Measurements from ENCODE around the gene SPDYA. TPM values are rescaled to one million over a fixed set of nuclear protein-coding genes. Genes with fewer than 3 reads are reported as not detected.

The SPDYA gene
- total and polyA plus RNA-seq, 12 donors = 0.07 to 0.46 (median 0.27) TPM

- no peak overlapping the region for H3K27ac ChIP-seq
- no peaks in the 10 kb centered on the region for H3K9me3 ChIP-seq
- WGBS, 2 donors = 63 to 70% methylated on average over 3 of the region's 3 CpGs
- H3K4me1 ChIP-seq = peaks cover 11 to 98% (median 92%) of the 10 kb centered on the region in 9 donors
- no peak for TF ChIP-seq CTCF (IDR thresholded peaks at IDR 0.05)
- H3K36me3 ChIP-seq = no peaks in the 10 kb centered on the region
- DNase-seq (no peak), ATAC-seq (no peak)
- no peak overlapping the region for H3K4me3 ChIP-seq
- intact Hi-C loops (cut with DNase I) = no loop called here
- no peaks in the 10 kb centered on the region for H3K27me3 ChIP-seq
Measured at GRCh38 chr2:28767337-28767736, 43.3 kb upstream of the SPDYA start.

- intact Hi-C loops (cut with DNase I) = no loop called here
- Histone ChIP-seq H3K27me3 (no peaks in the 10 kb centered on the region), H3K27ac (no peak overlapping the region), H3K9me3 (no peaks in the 10 kb centered on the region), H3K36me3 (no peaks in the 10 kb centered on the region), H3K4me3 (no peak overlapping the region), H3K4me1 (peaks cover 11 to 98% (median 90%) of the 10 kb centered on the region in 9 donors)
- ATAC-seq (peak in 1 of 8 donors; percentile 15), DNase-seq (no peak)
- TF ChIP-seq CTCF (IDR thresholded peaks at IDR 0.05) = no peak
Measured at GRCh38 chr2:28768422-28768821, 42.2 kb upstream of the SPDYA start.

- H3K4me3 ChIP-seq = no peak overlapping the region
- ATAC-seq = no peak
- H3K27me3 ChIP-seq = no peaks in the 10 kb centered on the region
- intact Hi-C loops (cut with DNase I) = no loop called here
- no peak overlapping the region for H3K27ac ChIP-seq
- peaks cover 11 to 99% (median 92%) of the 10 kb centered on the region in 9 donors for H3K4me1 ChIP-seq
- no peak for DNase-seq
- no peaks in the 10 kb centered on the region for H3K36me3 ChIP-seq
- no peaks in the 10 kb centered on the region for H3K9me3 ChIP-seq
- TF ChIP-seq CTCF (IDR thresholded peaks at IDR 0.05) = no peak
- WGBS, 2 donors = 80 to 93% methylated on average over 5 of the region's 5 CpGs
Measured at GRCh38 chr2:28768952-28769351, 41.7 kb upstream of the SPDYA start.

- Histone ChIP-seq H3K27ac (no peak overlapping the region), H3K9me3 (no peaks in the 10 kb centered on the region), H3K36me3 (peaks cover 0 to 9% (median 3%) of the 10 kb centered on the region in 9 donors), H3K4me3 (no peak overlapping the region), H3K27me3 (no peaks in the 10 kb centered on the region), H3K4me1 (peaks cover 9 to 97% (median 91%) of the 10 kb centered on the region in 9 donors)
- DNase-seq (no peak), ATAC-seq (no peak)
- intact Hi-C loops (cut with DNase I) = no loop called here
- WGBS, 2 donors = 69 to 73% methylated on average over 2 of the region's 2 CpGs
- TF ChIP-seq CTCF (IDR thresholded peaks at IDR 0.05) = no peak
Measured at GRCh38 chr2:28772351-28772750, 38.3 kb upstream of the SPDYA start.

Measured in heart right ventricle (tissue), 16 donors.